Right ventricle myocardium inferior (tissue), 1 donor: ENCODE measurements around the gene NPAS2. TPM values are rescaled to one million over a fixed set of nuclear protein-coding genes. Genes with fewer than 3 reads are reported as not detected.

Experiments used
- ATAC-seq: fragments of 200-7000 bp; cut with Tn5 transposase; one replicate; pipeline ENCODE4 v1.9.1; 2020; ENCODE audit warnings: mild to moderate bottlenecking, moderate library complexity
- DNase-seq: peaks from one replicate; pipeline ENCODE4 v3.0.0; 2021; ENCODE audit errors: missing footprints
- intact Hi-C: fragments of 100-400 bp; cut with DNase I; formaldehyde crosslinking; loops from one replicate; pipeline ENCODE4 v1.11.0; 2022
- total RNA-seq: library from RNA; stranded (reverse); fragmentation: NEBNext Ultra II Directional; extraction: Animal tissue kit (Norgen Biotek cat#: 25700); gene quantifications from one replicate; pipeline ENCODE4 v1.2.1, GENCODE V29; 2021
- donor health status: DM: no; HTN: yes; CAD: no; lungs with severe emphysema.

NPAS2 gene
- total RNA-seq, 1 donor from 2014 or later, result 38.0 TPM

GRCh38 chr2:100909534-100910081 lies 89.7 kb downstream of the NPAS2 start:
- intact Hi-C loops, result loop anchor here (5.0 kb wide), 1 partner anchor 87 kb away; the partner anchor contains the start of gene NPAS2

GRCh38 chr2:100910111-100910510 lies 90.2 kb downstream of the NPAS2 start:
- intact Hi-C loops, result no loop called here
- ATAC-seq (no peak), DNase-seq (no peak)

More at GRCh38 chr2:100909534-100910081, 89.7 kb downstream of the NPAS2 start:
- DNase-seq (no peak), ATAC-seq (no peak)

- DNase-seq, result no peak
- intact Hi-C loops, result no loop called here
- ATAC-seq, result no peak
Measured at GRCh38 chr2:100919316-100919715, 99.4 kb downstream of the NPAS2 start.

GRCh38 chr2:100921685-100922161 lies 101.8 kb downstream of the NPAS2 start:
- intact Hi-C loops, result no loop called here
- no peak for DNase-seq
- ATAC-seq, result no peak

GRCh38 chr2:100923461-100924060 lies 103.6 kb downstream of the NPAS2 start:
- DNase-seq (no peak), ATAC-seq (no peak)
- intact Hi-C loops, result no loop called here

- DNase-seq (no peak), ATAC-seq (peak; percentile 25)
- intact Hi-C loops, result no loop called here
Measured at GRCh38 chr2:100924122-100924519, 104.2 kb downstream of the NPAS2 start.

- ATAC-seq (peak; percentile 57), DNase-seq (no peak)
- intact Hi-C loops, result no loop called here
Measured at GRCh38 chr2:100924520-100925451, 104.8 kb downstream of the NPAS2 start.

GRCh38 chr2:100928235-100928634 lies 108.3 kb downstream of the NPAS2 start:
- no peak for DNase-seq
- intact Hi-C loops, result no loop called here
- ATAC-seq, result peak; percentile 51

GRCh38 chr2:100929147-100929546 lies 109.2 kb downstream of the NPAS2 start:
- DNase-seq (no peak), ATAC-seq (peak; percentile 72)
- intact Hi-C loops, result no loop called here

GRCh38 chr2:100934504-100935371 lies 114.8 kb downstream of the NPAS2 start:
- intact Hi-C loops, result no loop called here
- DNase-seq (no peak), ATAC-seq (no peak)

GRCh38 chr2:100935372-100935752 lies 115.4 kb downstream of the NPAS2 start:
- intact Hi-C loops, result no loop called here
- DNase-seq, result no peak
- ATAC-seq, result peak; percentile 86

- DNase-seq (no peak), ATAC-seq (no peak)
- intact Hi-C loops, result no loop called here
Measured at GRCh38 chr2:100936070-100936741, 116.3 kb downstream of the NPAS2 start.

GRCh38 chr2:100936972-100937542 lies 117.1 kb downstream of the NPAS2 start:
- ATAC-seq (no peak), DNase-seq (no peak)
- intact Hi-C loops, result no loop called here

- ATAC-seq (no peak), DNase-seq (no peak)
- intact Hi-C loops, result no loop called here
Measured at GRCh38 chr2:100938031-100939026, 118.4 kb downstream of the NPAS2 start.

- intact Hi-C loops, result no loop called here
- no peak for DNase-seq
- no peak for ATAC-seq
Measured at GRCh38 chr2:100939445-100939844, 119.5 kb downstream of the NPAS2 start.

GRCh38 chr2:100940240-100940639 lies 120.3 kb downstream of the NPAS2 start:
- ATAC-seq, result no peak
- DNase-seq, result no peak
- intact Hi-C loops, result no loop called here
